Breast epithelium (tissue), 3 donors: ENCODE measurements around the gene ELANE.

ENCODE experiments used
- POLR2A ChIP-seq: fragments of 450-650 bp; IDR thresholded peaks from one replicate; pipeline ENCODE4 v1.6.1; 2016; ENCODE audit warnings: antibody characterized with exemption, mild to moderate bottlenecking, moderate library complexity
- TF ChIP-seq, protein P1 (sequence below), 3 donors: fragments of 450-650 bp; IDR thresholded peaks; one replicate each; pipeline ENCODE4 v1.5.1; 2016 to 2017; ENCODE audit warnings: antibody characterized with exemption in 3 of 3, mild to moderate bottlenecking in 3 of 3, moderate library complexity in 3 of 3

- TF ChIP-seq POLR2A = no peak
- TF ChIP-seq, protein P1, sequence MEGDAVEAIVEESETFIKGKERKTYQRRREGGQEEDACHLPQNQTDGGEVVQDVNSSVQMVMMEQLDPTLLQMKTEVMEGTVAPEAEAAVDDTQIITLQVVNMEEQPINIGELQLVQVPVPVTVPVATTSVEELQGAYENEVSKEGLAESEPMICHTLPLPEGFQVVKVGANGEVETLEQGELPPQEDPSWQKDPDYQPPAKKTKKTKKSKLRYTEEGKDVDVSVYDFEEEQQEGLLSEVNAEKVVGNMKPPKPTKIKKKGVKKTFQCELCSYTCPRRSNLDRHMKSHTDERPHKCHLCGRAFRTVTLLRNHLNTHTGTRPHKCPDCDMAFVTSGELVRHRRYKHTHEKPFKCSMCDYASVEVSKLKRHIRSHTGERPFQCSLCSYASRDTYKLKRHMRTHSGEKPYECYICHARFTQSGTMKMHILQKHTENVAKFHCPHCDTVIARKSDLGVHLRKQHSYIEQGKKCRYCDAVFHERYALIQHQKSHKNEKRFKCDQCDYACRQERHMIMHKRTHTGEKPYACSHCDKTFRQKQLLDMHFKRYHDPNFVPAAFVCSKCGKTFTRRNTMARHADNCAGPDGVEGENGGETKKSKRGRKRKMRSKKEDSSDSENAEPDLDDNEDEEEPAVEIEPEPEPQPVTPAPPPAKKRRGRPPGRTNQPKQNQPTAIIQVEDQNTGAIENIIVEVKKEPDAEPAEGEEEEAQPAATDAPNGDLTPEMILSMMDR (IDR thresholded peaks at IDR 0.05) = no peak
These were observed 18.9 kb downstream of the ELANE start for GRCh38 chr19:870963-871401.
